ENCODE data around the gene COQ10B.
"Not testable (repeated sequence)": the region's sequence is repeated elsewhere in the genome, so short reads cannot be mapped to it uniquely, and the experiment has no call there.

GRCh38 chr2:197450935-197451358 is 2.4 kb upstream of the COQ10B start:
- not testable (repeated sequence) for TF ChIP-seq CTCF (conservative IDR thresholded peaks at IDR 0.05; ENCODE audit: low read depth, low read length); MAZ (IDR thresholded peaks at IDR 0.05; ENCODE audit: borderline replicate concordance, low read depth, low read length); BHLHE40 (IDR thresholded peaks at IDR 0.05; ENCODE audit: low read depth, low read length); POLR2A (IDR thresholded peaks at IDR 0.05; ENCODE audit: low read depth, low read length); MXI1 (IDR thresholded peaks at IDR 0.05; ENCODE audit: borderline replicate concordance, low read depth, low read length); NFE2L2 (IDR thresholded peaks at IDR 0.05; ENCODE audit: low read depth, low read length); CEBPB (IDR thresholded peaks at IDR 0.05; ENCODE audit: low read depth, low read length); MAFK (IDR thresholded peaks at IDR 0.05; ENCODE audit: low read depth, low read length)

Measured in IMR-90 (cell line).